CD4-positive, alpha-beta T cell treated with Interleukin-4 for 4 hours (primary cell): ENCODE data around the gene KRT83.
A peak's percentile ranks its signal among the peaks of the same experiment; 100 is the strongest.

Experiments
- DNase-seq: peaks from one replicate; pipeline ENCODE4 v3.0.0-alpha.2; 2020

Gene KRT83

GRCh38 chr12:52331039-52331438, 9.8 kb upstream of the KRT83 start:
- DNase-seq, result no peak

- no peak for DNase-seq
Measured at GRCh38 chr12:52327830-52328500, 6.8 kb upstream of the KRT83 start.

DNA sequence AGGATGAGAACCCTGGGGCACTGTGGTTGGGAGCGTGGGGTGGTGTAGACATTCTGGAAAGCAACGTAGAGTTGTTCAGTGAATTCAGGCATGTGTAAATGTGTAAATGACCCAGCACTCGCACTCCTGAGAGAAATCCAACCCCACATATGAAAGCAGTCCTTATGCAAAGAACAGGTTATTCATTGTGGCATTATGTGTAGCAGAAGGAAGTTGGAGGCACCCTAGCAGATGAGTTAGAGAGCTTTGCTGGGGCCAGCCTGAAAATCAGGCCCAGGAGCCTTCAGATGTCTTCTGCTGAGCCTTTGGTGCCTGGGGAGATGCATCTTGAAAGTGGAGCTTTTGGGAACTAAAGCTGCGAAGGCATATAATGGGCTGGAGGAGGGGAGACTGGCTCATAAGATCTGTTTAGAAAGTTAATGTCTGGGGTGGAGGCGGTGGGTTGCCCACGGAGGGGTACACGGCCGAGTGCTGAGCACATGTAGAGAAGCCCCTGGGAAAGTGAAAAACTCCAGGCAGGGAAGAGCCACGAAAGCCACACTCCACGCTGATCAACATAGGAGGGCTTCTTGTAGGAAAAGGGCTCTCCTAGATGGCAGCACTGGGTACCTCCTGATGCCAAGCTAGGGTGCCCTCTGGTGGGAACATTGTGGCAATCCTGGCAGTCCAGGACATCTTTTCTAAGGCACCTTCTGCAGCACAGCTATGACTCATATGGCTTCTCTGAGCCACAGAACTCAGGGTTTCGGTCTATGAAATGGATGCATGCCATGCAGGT, 6.0 kb upstream of the KRT83 start:
- peak; percentile 87 for DNase-seq

DNA sequence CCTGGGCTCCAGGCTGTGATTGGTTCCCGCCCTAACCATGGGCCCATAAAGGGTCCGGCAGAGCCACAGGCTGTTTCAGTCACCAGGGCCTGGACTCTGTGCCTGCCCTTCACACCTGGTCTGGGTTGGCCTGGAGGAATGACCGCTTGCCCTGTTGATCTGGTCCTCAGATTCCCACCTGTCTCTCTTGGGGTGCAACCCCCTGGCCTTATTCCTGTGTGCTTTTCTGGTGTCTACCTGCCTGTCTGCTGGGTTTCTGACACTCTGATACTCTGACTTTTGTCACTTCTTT, 2.9 kb upstream of the KRT83 start:
- DNase-seq, result no peak

DNA sequence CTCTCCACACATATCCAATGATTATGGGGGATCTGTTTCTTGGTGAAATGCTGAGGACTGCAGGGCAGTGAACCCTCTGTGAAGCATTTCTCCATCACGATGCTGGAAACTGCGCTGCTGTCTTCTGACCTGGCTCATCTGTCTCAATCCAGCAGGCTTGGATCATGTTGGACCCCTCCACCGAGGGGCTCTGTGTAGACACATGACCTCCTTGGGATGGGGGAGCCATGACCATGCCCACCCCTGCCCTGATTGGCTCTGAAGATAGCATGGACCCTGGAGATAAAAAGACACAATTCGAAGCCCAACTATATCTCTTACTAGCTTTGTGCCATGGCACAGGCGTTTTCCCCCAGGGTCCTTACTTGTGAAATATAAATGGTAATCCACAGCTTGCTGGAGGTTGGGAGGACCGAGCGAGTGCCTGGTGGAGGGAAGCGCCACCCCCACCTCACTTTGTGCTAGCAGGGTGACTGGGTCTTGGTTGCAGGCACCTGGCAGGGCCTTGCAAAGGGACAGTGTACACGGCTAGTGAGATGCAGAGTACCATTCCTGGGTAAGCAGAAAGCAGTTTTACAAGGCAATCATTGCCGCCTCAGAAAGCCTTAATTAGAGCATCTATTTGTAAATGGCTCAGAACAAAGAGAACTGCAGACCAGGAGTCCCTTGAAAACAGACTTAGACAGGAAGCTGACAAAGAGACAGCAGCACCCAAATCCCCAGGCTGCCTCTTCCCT, 2.4 kb upstream of the KRT83 start:
- no peak for DNase-seq

DNA sequence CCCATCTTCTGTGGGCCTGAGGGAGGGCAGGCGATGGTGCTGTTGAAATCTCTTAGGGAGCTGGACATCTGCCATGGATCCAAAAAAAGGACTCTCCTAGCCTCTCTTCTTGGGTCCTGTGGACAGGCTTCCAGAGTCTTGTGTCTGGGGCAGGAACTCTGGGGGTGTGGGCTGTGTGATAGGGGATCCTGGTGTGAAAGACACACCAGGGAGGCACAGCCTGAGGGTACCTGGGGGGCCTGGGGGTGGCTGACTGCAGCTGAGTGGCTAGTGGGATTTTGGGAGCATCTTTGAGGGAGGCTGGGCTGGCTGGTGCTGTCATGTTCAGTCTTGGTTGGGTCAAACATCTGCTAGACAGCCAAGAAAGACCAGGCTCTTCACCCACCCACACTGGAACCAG, 1.8 kb upstream of the KRT83 start:
- no peak for DNase-seq

DNA sequence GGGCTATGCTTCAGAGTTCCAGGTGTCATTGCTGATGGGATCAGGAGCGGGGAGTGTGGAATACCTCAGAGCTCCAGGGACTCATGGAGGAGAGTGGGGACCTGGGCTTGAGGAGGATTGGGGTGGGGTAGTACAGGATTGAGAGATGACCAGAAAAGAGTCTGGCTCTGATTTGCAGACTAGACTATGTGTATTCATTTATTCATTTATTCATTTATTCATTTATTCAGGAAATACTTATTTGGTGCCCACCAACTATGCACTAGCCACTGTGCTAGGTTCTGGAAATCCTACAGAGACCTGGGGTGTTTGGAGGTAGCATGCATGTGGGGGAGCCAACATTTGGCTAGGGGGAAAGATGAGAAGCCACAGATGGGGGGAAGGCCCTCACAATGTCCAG, 871 bp upstream of the KRT83 start:
- DNase-seq, result no peak

GRCh38 chr12:52321418-52321817, 220 bp upstream of the KRT83 start:
- DNase-seq, result no peak

DNA sequence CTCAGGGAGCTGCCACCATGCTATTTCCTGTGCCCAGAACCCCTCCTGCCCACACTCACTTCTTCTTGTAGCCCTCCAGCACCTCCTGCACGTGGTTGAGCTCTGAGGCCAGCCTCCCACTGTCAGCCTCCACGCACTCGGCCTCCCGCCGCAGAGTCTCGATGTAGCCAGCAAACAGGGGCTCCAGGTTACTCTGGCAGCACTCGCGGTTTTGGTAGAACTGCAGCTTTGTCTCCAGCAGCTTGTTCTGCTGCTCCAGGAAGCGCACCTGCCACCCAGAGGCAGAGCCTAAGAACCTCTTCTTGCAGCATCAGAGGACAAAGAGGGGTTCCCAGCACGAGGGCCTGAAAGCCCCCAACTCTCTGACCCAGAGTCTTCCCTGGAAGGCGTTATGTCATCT, 2.1 kb downstream of the KRT83 start:
- no peak for DNase-seq

GRCh38 chr12:52318241-52318990, 2.8 kb downstream of the KRT83 start:
- no peak for DNase-seq

DNA sequence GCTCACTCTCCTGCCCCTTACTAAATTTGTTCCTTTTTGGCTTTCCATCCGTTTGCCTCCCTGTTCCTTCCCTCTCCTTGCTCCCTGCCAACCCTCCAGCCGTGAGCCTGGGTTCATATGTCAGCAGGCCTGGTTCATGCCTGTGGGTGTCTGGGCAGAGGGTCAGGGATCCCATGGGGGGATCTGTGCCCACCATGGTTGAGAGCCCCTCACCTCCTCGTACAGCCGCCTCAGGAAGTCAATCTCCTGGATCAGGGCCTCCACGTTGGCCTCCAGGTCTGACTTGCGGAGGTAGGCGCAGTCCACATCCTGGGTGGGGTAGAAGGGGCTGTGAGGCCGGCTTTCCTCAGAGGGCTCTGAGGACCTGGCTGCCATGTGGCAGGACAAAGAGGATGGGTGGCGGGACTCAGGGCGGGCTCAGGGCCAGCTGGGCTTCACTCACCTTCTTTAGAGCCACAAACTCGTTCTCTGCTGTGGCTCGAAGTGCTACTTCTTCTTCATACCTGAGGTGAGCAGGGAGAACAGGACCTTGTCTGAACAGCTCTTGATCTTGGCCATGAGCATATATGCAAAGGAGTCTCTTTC, 3.6 kb downstream of the KRT83 start:
- DNase-seq, result no peak

DNA sequence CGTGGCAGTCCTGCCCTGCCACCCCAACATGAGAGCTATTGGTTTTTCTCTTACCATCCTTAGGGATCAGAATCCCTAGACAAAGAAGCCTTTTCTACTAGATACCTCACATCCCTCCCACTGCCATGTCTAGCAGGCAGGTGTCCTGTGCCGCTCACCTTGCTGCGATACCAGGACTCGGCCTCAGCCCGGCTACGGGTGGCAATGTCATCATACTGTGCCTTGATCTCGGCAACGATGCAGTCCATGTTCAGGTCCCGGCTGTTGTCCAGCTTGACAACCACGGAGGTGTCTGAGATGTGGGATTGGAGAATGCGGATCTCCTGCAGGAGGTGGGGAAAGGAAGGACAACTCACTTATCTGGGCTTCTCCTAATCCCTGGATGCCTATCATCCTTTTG, 4.5 kb downstream of the KRT83 start:
- DNase-seq, result no peak

- DNase-seq, result no peak
Measured at GRCh38 chr12:52316290-52316689, 4.9 kb downstream of the KRT83 start.

DNA sequence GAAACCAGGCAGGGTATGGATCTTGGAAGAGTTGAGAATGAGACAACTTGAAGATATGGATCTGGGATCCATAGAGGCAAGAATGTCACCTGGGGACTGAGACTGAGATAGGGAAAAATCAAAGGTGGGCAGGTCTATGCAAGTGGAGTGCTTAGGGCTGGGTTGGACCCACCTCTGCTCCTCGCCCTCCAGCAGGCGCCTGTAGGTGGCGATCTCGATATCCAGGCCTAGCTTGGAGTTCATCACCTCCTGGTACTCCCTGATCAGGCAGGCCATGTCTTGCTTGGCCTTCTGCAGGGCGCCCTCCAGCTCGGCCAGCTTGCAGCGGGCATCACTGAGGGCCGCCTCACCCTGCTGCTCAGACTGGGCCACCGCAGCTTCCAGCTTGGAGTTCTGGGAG, 5.5 kb downstream of the KRT83 start:
- peak; percentile 7 for DNase-seq

DNA sequence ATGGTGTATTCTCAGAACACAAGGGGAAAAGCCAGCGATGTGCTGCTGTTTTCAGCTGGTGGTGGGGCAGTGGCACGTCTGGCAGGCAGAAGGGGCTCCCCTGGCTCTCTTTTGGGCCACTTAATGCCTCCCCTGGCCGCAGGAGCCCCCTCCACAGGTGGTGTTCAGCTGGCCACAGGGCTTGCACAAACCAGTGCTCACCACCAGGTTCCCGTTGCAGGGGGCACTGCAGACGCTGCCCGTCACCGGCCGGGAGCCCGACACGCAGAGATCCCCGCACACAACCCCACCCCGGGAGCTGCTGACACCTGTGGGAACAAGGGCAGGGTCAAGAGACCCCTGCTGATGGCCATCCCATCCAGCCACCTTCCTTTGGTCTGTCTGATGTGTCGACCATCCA, 6.7 kb downstream of the KRT83 start:
- DNase-seq, result no peak

DNA sequence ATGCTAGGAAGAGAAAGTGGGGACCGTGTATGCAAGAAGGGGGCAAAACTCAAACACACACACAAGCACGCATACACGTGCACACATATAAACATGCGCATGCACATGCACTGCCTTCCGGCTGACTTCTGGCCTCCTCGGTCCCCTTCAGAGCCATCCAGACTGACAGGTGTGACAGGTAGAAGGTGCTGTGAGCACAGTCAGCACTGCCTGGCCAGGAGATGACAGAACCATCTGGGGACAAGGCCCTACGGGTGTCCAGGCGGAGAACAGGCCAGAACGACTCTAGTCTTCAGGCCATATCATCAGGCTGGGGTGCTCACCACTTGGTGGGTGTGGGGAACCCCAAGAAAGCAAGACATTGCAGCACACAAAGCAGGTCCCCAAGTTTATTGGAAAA, 7.3 kb downstream of the KRT83 start:
- no peak for DNase-seq

DNA sequence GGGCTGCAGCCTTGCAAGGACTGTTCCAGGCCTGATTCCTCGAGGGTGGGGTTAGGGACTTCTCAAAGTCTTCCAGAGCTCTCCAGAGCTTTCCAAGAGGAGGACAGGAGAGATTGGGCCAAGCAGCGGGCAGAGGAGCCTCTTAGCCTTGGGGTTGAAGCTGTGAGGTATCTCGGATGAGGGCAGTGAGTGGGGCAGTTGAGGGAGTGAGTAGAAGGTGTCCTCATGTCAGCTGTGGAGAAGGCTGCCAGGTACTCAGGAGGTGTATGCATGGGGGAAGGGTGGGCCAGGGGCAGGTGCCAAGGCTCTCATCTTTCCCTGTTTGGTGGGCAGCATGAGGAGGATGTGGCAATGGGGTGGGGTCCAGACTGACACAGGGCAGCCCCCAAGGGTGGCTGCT, 7.7 kb downstream of the KRT83 start:
- DNase-seq, result no peak

GRCh38 chr12:52312086-52312485, 9.1 kb downstream of the KRT83 start:
- no peak for DNase-seq

DNA sequence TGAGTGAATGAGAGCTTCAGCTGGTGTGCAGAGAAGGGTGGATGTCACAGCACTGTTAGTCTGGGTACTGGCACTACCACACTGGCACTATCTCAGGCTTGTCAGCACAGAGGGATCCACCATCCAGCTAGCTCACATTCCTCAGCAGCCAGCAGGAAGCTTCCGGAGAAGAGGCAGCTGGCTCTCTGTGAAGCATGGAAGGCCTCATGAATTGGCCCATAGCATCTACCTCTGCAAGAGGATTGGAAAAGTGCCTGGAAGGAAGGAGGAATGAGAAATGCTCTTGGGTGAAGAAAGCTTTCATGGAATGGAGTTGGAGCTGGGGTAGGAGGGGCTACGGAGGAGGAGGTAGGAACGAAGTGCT, 9.9 kb downstream of the KRT83 start:
- no peak for DNase-seq

DNA sequence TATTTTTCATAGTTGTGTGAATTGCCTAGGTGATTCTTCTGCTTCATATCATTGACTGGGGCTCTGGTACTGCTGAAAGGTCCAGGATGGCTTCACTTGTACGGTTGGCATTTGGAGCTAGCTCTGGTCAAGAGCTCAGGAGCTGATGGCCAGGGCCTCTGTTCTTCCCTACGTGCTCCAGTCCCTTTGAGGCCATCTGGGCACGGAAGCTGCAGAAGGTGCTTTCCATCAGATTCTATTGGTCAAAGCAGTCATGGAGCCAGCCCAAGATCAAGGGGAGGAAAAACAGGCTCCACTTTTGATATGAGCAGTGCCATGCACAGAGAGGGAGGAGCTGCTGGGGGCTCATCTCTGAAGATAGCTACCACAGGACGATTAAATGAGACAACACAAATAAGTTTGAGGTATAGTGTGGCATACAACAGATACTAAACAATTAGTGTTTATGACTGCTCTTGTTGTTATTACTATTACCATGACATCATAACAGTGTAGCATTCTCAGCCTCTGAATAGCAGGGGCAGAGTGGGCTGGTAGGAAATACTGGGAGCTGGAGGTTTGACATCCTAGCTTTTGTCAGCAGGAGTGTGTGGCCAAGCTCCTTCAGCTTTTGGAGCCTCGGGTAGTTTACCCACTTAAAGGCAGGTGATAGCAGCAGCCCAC, 10.4 kb downstream of the KRT83 start:
- DNase-seq, result no peak

- no peak for DNase-seq
Measured at GRCh38 chr12:52308806-52309425, 12.3 kb downstream of the KRT83 start.
